Measurements from ENCODE around the gene GABPB2.

GABPB2 gene

GRCh38 chr1:151070474-151071276 is at the start of gene GABPB2:
GABPB2 (plus strand) TSS chr1:151070761; CDS start chr1:151088190, 17,429 bp downstream.
- Histone ChIP-seq H3K27me3 (ENCODE audit: control insufficient read depth in 1 of 2, insufficient read depth in 2 of 2, low read length in 2 of 2) (no peaks in the 10 kb centered on the region), H3K9me3 (ENCODE audit: control insufficient read depth in 1 of 2, low read length in 2 of 2) (no peaks in the 10 kb centered on the region), H3K9ac (ENCODE audit: low read depth in 1 of 2, low read length in 2 of 2) (peak within 1 kb of the TSS; percentile 86 to 95), H3K4me3 (ENCODE audit: low read depth in 1 of 2, low read length in 2 of 2) (peak within 1 kb of the TSS; percentile 89 to 93), H3K4me1 (ENCODE audit: control insufficient read depth in 1 of 2, insufficient read depth in 2 of 2, low read length in 2 of 2) (no peaks in the 10 kb centered on the region), H3K36me3 (ENCODE audit: control insufficient read depth in 1 of 2, insufficient read depth in 2 of 2, low read length in 2 of 2) (peaks cover 0 to 6% of the 10 kb centered on the region in 2 donors), H3K27ac (ENCODE audit: low read depth, low read length) (peak within 1 kb of the TSS; percentile 96)

GRCh38 chr1:151024540-151025146 is 45.9 kb upstream of the GABPB2 start:
- H3K9ac ChIP-seq (ENCODE audit: low read depth in 1 of 2, low read length in 2 of 2) = no peak overlapping the region
- no peaks in the 10 kb centered on the region for H3K9me3 ChIP-seq (ENCODE audit: control insufficient read depth in 1 of 2, low read length in 2 of 2)
- H3K36me3 ChIP-seq (ENCODE audit: control insufficient read depth in 1 of 2, insufficient read depth in 2 of 2, low read length in 2 of 2) = peaks cover 12 to 38% of the 10 kb centered on the region in 2 donors
- no peak overlapping the region for H3K4me3 ChIP-seq (ENCODE audit: low read depth in 1 of 2, low read length in 2 of 2)
- no peaks in the 10 kb centered on the region for H3K4me1 ChIP-seq (ENCODE audit: control insufficient read depth in 1 of 2, insufficient read depth in 2 of 2, low read length in 2 of 2)
- no peaks in the 10 kb centered on the region for H3K27me3 ChIP-seq (ENCODE audit: control insufficient read depth in 1 of 2, insufficient read depth in 2 of 2, low read length in 2 of 2)
- H3K27ac ChIP-seq (ENCODE audit: low read depth, low read length) = no peak overlapping the region

- Histone ChIP-seq H3K36me3 (ENCODE audit: control insufficient read depth in 1 of 2, insufficient read depth in 2 of 2, low read length in 2 of 2) (peaks cover 12 to 51% of the 10 kb centered on the region in 2 donors), H3K9ac (ENCODE audit: low read depth in 1 of 2, low read length in 2 of 2) (no peak overlapping the region), H3K27me3 (ENCODE audit: control insufficient read depth in 1 of 2, insufficient read depth in 2 of 2, low read length in 2 of 2) (no peaks in the 10 kb centered on the region), H3K4me3 (ENCODE audit: low read depth in 1 of 2, low read length in 2 of 2) (no peak overlapping the region), H3K27ac (ENCODE audit: low read depth, low read length) (no peak overlapping the region), H3K9me3 (ENCODE audit: control insufficient read depth in 1 of 2, low read length in 2 of 2) (no peaks in the 10 kb centered on the region), H3K4me1 (ENCODE audit: control insufficient read depth in 1 of 2, insufficient read depth in 2 of 2, low read length in 2 of 2) (no peaks in the 10 kb centered on the region)
Measured at GRCh38 chr1:151026460-151026859, 44.1 kb upstream of the GABPB2 start.

- no peaks in the 10 kb centered on the region for H3K4me1 ChIP-seq (ENCODE audit: control insufficient read depth in 1 of 2, insufficient read depth in 2 of 2, low read length in 2 of 2)
- H3K36me3 ChIP-seq (ENCODE audit: control insufficient read depth in 1 of 2, insufficient read depth in 2 of 2, low read length in 2 of 2) = peaks cover 15 to 53% of the 10 kb centered on the region in 2 donors
- no peaks in the 10 kb centered on the region for H3K9me3 ChIP-seq (ENCODE audit: control insufficient read depth in 1 of 2, low read length in 2 of 2)
- no peak overlapping the region for H3K4me3 ChIP-seq (ENCODE audit: low read depth in 1 of 2, low read length in 2 of 2)
- no peak overlapping the region for H3K9ac ChIP-seq (ENCODE audit: low read depth in 1 of 2, low read length in 2 of 2)
- no peak overlapping the region for H3K27ac ChIP-seq (ENCODE audit: low read depth, low read length)
- no peaks in the 10 kb centered on the region for H3K27me3 ChIP-seq (ENCODE audit: control insufficient read depth in 1 of 2, insufficient read depth in 2 of 2, low read length in 2 of 2)
Measured at GRCh38 chr1:151032164-151032563, 38.4 kb upstream of the GABPB2 start.

- Histone ChIP-seq H3K9me3 (ENCODE audit: control insufficient read depth in 1 of 2, low read length in 2 of 2) (no peaks in the 10 kb centered on the region), H3K36me3 (ENCODE audit: control insufficient read depth in 1 of 2, insufficient read depth in 2 of 2, low read length in 2 of 2) (peaks cover 7 to 33% of the 10 kb centered on the region in 2 donors), H3K27ac (ENCODE audit: low read depth, low read length) (no peak overlapping the region), H3K27me3 (ENCODE audit: control insufficient read depth in 1 of 2, insufficient read depth in 2 of 2, low read length in 2 of 2) (no peaks in the 10 kb centered on the region), H3K4me1 (ENCODE audit: control insufficient read depth in 1 of 2, insufficient read depth in 2 of 2, low read length in 2 of 2) (no peaks in the 10 kb centered on the region), H3K4me3 (ENCODE audit: low read depth in 1 of 2, low read length in 2 of 2) (no peak overlapping the region), H3K9ac (ENCODE audit: low read depth in 1 of 2, low read length in 2 of 2) (no peak overlapping the region)
Measured at GRCh38 chr1:151035167-151035566, 35.4 kb upstream of the GABPB2 start.

GRCh38 chr1:151036356-151036755 is 34.2 kb upstream of the GABPB2 start, which contains the start of gene BNIPL:
BNIPL (plus strand) TSS chr1:151036586; CDS start chr1:151036726, 140 bp downstream.
- H3K36me3 ChIP-seq (ENCODE audit: control insufficient read depth in 1 of 2, insufficient read depth in 2 of 2, low read length in 2 of 2) = peaks cover 7 to 25% of the 10 kb centered on the region in 2 donors
- no peak within 1 kb of the TSS for H3K9ac ChIP-seq (ENCODE audit: low read depth in 1 of 2, low read length in 2 of 2)
- H3K4me3 ChIP-seq (ENCODE audit: low read depth in 1 of 2, low read length in 2 of 2) = no peak within 1 kb of the TSS
- no peak within 1 kb of the TSS for H3K27ac ChIP-seq (ENCODE audit: low read depth, low read length)
- H3K27me3 ChIP-seq (ENCODE audit: control insufficient read depth in 1 of 2, insufficient read depth in 2 of 2, low read length in 2 of 2) = no peaks in the 10 kb centered on the region
- H3K4me1 ChIP-seq (ENCODE audit: control insufficient read depth in 1 of 2, insufficient read depth in 2 of 2, low read length in 2 of 2) = no peaks in the 10 kb centered on the region
- no peaks in the 10 kb centered on the region for H3K9me3 ChIP-seq (ENCODE audit: control insufficient read depth in 1 of 2, low read length in 2 of 2)

GRCh38 chr1:151037032-151037431 is 33.5 kb upstream of the GABPB2 start:
- H3K27ac ChIP-seq (ENCODE audit: low read depth, low read length) = no peak overlapping the region
- H3K9me3 ChIP-seq (ENCODE audit: control insufficient read depth in 1 of 2, low read length in 2 of 2) = no peaks in the 10 kb centered on the region
- H3K9ac ChIP-seq (ENCODE audit: low read depth in 1 of 2, low read length in 2 of 2) = no peak overlapping the region
- H3K36me3 ChIP-seq (ENCODE audit: control insufficient read depth in 1 of 2, insufficient read depth in 2 of 2, low read length in 2 of 2) = peaks cover 7 to 21% of the 10 kb centered on the region in 2 donors
- H3K27me3 ChIP-seq (ENCODE audit: control insufficient read depth in 1 of 2, insufficient read depth in 2 of 2, low read length in 2 of 2) = no peaks in the 10 kb centered on the region
- no peak overlapping the region for H3K4me3 ChIP-seq (ENCODE audit: low read depth in 1 of 2, low read length in 2 of 2)
- no peaks in the 10 kb centered on the region for H3K4me1 ChIP-seq (ENCODE audit: control insufficient read depth in 1 of 2, insufficient read depth in 2 of 2, low read length in 2 of 2)

- H3K4me1 ChIP-seq (ENCODE audit: control insufficient read depth in 1 of 2, insufficient read depth in 2 of 2, low read length in 2 of 2) = no peaks in the 10 kb centered on the region
- no peaks in the 10 kb centered on the region for H3K27me3 ChIP-seq (ENCODE audit: control insufficient read depth in 1 of 2, insufficient read depth in 2 of 2, low read length in 2 of 2)
- H3K9ac ChIP-seq (ENCODE audit: low read depth in 1 of 2, low read length in 2 of 2) = no peak overlapping the region
- H3K9me3 ChIP-seq (ENCODE audit: control insufficient read depth in 1 of 2, low read length in 2 of 2) = no peaks in the 10 kb centered on the region
- H3K36me3 ChIP-seq (ENCODE audit: control insufficient read depth in 1 of 2, insufficient read depth in 2 of 2, low read length in 2 of 2) = peaks cover 7 to 11% of the 10 kb centered on the region in 2 donors
- no peak overlapping the region for H3K4me3 ChIP-seq (ENCODE audit: low read depth in 1 of 2, low read length in 2 of 2)
- no peak overlapping the region for H3K27ac ChIP-seq (ENCODE audit: low read depth, low read length)
Measured at GRCh38 chr1:151039521-151039920, 31.0 kb upstream of the GABPB2 start.

GRCh38 chr1:151043163-151043562 is 27.4 kb upstream of the GABPB2 start:
- H3K9me3 ChIP-seq (ENCODE audit: control insufficient read depth in 1 of 2, low read length in 2 of 2) = no peaks in the 10 kb centered on the region
- no peaks in the 10 kb centered on the region for H3K27me3 ChIP-seq (ENCODE audit: control insufficient read depth in 1 of 2, insufficient read depth in 2 of 2, low read length in 2 of 2)
- H3K9ac ChIP-seq (ENCODE audit: low read depth in 1 of 2, low read length in 2 of 2) = no peak overlapping the region
- peaks cover 4 to 6% of the 10 kb centered on the region in 2 donors for H3K4me1 ChIP-seq (ENCODE audit: control insufficient read depth in 1 of 2, insufficient read depth in 2 of 2, low read length in 2 of 2)
- no peak overlapping the region for H3K4me3 ChIP-seq (ENCODE audit: low read depth in 1 of 2, low read length in 2 of 2)
- H3K27ac ChIP-seq (ENCODE audit: low read depth, low read length) = no peak overlapping the region
- no peaks in the 10 kb centered on the region for H3K36me3 ChIP-seq (ENCODE audit: control insufficient read depth in 1 of 2, insufficient read depth in 2 of 2, low read length in 2 of 2)

- Histone ChIP-seq H3K4me3 (ENCODE audit: low read depth in 1 of 2, low read length in 2 of 2) (peak within 1 kb of the TSS; percentile 86 to 88), H3K27ac (ENCODE audit: low read depth, low read length) (peak within 1 kb of the TSS; percentile 25)
Measured at GRCh38 chr1:151047591-151047924, 23.0 kb upstream of the GABPB2 start, which contains the start of gene C1orf56. C1orf56 (plus strand) TSS chr1:151047751; CDS start chr1:151047848, 97 bp downstream.

More at GRCh38 chr1:151047591-151047924, 23.0 kb upstream of the GABPB2 start, which contains the start of gene C1orf56:
- peaks cover 9% of the 10 kb centered on the region in 2 donors for H3K36me3 ChIP-seq (ENCODE audit: control insufficient read depth in 1 of 2, insufficient read depth in 2 of 2, low read length in 2 of 2)
- peak within 1 kb of the TSS; percentile 71 to 84 for H3K9ac ChIP-seq (ENCODE audit: low read depth in 1 of 2, low read length in 2 of 2)
- H3K4me1 ChIP-seq (ENCODE audit: control insufficient read depth in 1 of 2, insufficient read depth in 2 of 2, low read length in 2 of 2) = peaks cover 7 to 11% of the 10 kb centered on the region in 2 donors
- no peaks in the 10 kb centered on the region for H3K9me3 ChIP-seq (ENCODE audit: control insufficient read depth in 1 of 2, low read length in 2 of 2)
- no peaks in the 10 kb centered on the region for H3K27me3 ChIP-seq (ENCODE audit: control insufficient read depth in 1 of 2, insufficient read depth in 2 of 2, low read length in 2 of 2)

Data from duodenal mucosa (tissue), 2 donors.